A673 (cell line): Measurements from ENCODE around the gene OPN1SW. TPM values are rescaled to one million over a fixed set of nuclear protein-coding genes. Genes with fewer than 3 reads are reported as not detected.

Experiments
- BruUV-seq: library from RNA; stranded (reverse); fragments of 400-500 nt; replicated peaks from 2 replicates; lab custom pipeline; 2021; lab: Mats Ljungman, UMichigan
- CTCF ChIA-PET: fragments of 300-600 bp; sonication (Branson Sonifier 250); formaldehyde crosslinking; loops from one replicate; lab custom pipeline; 2022; ENCODE audit warnings: antibody characterized with exemption; lab: Charles Lee
- POLR2A ChIA-PET: fragments of 300-600 bp; sonication (Branson Sonifier 250); formaldehyde crosslinking; loops from one replicate; lab custom pipeline; 2022; ENCODE audit warnings: antibody characterized with exemption; ENCODE audit not compliant: low non-redundant PET; lab: Charles Lee
- DNase-seq: peaks from one replicate; pipeline ENCODE4 v3.0.0-alpha.2; 2015; ENCODE audit warnings: low spot score
- H3K27ac ChIP-seq: fragments of 200-600 bp; sonication (generic); 2 replicates; pipeline ENCODE4 v1.5.1; 2016; ENCODE audit warnings: mixed run types, low read depth, mild to moderate bottlenecking, mixed read lengths, antibody characterized with exemption, low read length; ENCODE audit not compliant: poor library complexity, severe bottlenecking
- H3K27me3 ChIP-seq: fragments of 200-600 bp; sonication (generic); replicated peaks from 2 replicates; pipeline ENCODE4 v1.6.1; 2017; ENCODE audit warnings: mixed run types, low read depth, mild to moderate bottlenecking, mixed read lengths, antibody characterized with exemption, low read length; ENCODE audit not compliant: insufficient read depth, poor library complexity
- H3K36me3 ChIP-seq: fragments of 200-600 bp; sonication (generic); 2 replicates; pipeline ENCODE4 v1.6.1; 2016; ENCODE audit warnings: mixed run types, mild to moderate bottlenecking, mixed read lengths, antibody characterized with exemption, low read length; ENCODE audit not compliant: insufficient read depth, poor library complexity, severe bottlenecking
- H3K4me1 ChIP-seq: fragments of 200-600 bp; sonication (generic); 2 replicates; pipeline ENCODE4 v1.6.1; 2017; ENCODE audit warnings: mixed run types, mild to moderate bottlenecking, mixed read lengths, antibody characterized with exemption, low read length; ENCODE audit not compliant: insufficient read depth, poor library complexity, severe bottlenecking
- H3K4me3 ChIP-seq: fragments of 200-600 bp; sonication (generic); 2 replicates; pipeline ENCODE4 v1.5.1; 2016; ENCODE audit warnings: low read depth, mixed run types, mild to moderate bottlenecking, mixed read lengths, low read length; ENCODE audit not compliant: poor library complexity, severe bottlenecking
- H3K9me3 ChIP-seq: fragments of 200-600 bp; sonication (generic); 2 replicates; pipeline ENCODE4 v1.6.1; 2016; ENCODE audit warnings: mixed run types, low read depth, mild to moderate bottlenecking, mixed read lengths, antibody characterized with exemption, low read length; ENCODE audit not compliant: poor library complexity, severe bottlenecking
- EZH2 ChIP-seq: fragments of 200-600 bp; sonication (generic); IDR thresholded peaks from 2 replicates; pipeline ENCODE4 v1.6.1; 2017; ENCODE audit warnings: borderline replicate concordance, low read depth, mild to moderate bottlenecking, mixed read lengths, antibody characterized with exemption, low read length; ENCODE audit not compliant: poor library complexity, severe bottlenecking
- intact Hi-C: fragments of 100-400 bp; cut with micrococcal nuclease; formaldehyde crosslinking; loops from one replicate; pipeline ENCODE4 v1.10.0; 2022; ENCODE audit not compliant: unreplicated experiment
- total RNA-seq: library from RNA; stranded (reverse); gene quantifications from 2 replicates; pipeline ENCODE4 v1.2.3, GENCODE V29; 2021
- TF ChIP-seq, protein P1 (sequence below): fragments of 300-800, 200-600 bp; sonication (generic); conservative IDR thresholded peaks from 2 replicates; pipeline ENCODE4 v1.5.1; 2017; ENCODE audit warnings: low read depth, mild to moderate bottlenecking, antibody characterized with exemption, low read length, moderate library complexity, mixed read lengths

OPN1SW gene
- total RNA-seq, 1 experiment from 2014 or later, result not detected

DNA sequence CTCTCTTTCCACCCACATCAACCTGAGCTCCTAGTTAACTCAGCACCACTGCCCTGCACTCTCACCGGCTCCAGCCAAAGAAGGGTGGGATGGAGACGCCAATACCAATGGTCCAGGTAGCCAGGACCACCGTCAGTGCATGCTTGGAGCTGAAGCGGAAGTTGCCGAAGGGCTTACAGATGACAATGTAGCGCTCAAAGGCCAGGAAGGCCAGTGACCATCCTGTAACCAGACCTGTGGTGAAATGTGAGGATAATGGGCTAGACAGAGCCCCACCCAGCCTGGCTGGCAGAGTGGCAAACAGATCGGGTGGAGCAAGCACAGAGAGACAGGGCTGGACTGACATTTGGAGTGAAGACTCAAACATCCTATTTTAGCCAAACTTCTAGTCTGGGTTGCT, 673 bp downstream of the OPN1SW start:
- POLR2A ChIA-PET, result no interaction called here
- BruUV-seq, result no TSS peak

DNA sequence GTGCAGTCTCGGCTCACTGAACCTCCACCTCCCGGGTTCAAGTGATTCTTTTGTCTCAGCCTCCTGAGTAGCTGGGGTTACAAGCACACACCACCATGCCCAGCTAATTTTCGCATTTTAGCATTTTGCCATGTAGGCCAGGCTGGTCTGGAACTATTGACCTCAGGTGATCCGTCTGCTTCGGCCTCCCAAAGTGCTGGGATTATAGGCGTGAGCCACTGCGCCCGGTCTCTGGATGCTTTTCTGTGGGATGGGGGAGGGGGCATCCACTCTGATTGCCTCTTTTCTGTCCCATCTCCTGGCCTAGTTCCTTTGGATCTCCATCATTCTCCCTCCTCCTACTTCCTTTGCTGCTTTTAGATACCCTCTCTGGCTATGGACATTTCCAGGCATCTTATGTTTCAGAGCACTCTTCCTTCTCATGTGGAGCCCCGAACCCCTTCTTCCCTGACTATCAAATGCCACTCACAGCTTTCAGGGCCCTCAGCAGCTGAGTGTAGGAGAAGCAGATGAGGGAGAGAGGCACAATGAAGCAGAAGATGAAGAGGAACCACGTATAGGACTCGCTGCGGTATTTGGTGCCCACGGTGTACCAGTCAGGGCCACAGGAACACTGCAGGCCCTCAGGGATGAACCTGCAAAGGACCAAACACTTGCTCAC, 1.4 kb downstream of the OPN1SW start:
- H3K27ac ChIP-seq, result no peak overlapping the region
- POLR2A ChIA-PET, result no interaction called here
- intact Hi-C loops, result no loop called here
- peaks cover 29% of the 10 kb centered on the region for H3K36me3 ChIP-seq
- DNase-seq, result no peak
- H3K4me3 ChIP-seq, result no peak overlapping the region
- H3K4me1 ChIP-seq, result no peaks in the 10 kb centered on the region
- H3K27me3 ChIP-seq, result no peaks in the 10 kb centered on the region
- CTCF ChIA-PET, result no interaction called here
- H3K9me3 ChIP-seq, result peaks cover 10% of the 10 kb centered on the region
- no peak for TF ChIP-seq EZH2
- TF ChIP-seq, protein P1, sequence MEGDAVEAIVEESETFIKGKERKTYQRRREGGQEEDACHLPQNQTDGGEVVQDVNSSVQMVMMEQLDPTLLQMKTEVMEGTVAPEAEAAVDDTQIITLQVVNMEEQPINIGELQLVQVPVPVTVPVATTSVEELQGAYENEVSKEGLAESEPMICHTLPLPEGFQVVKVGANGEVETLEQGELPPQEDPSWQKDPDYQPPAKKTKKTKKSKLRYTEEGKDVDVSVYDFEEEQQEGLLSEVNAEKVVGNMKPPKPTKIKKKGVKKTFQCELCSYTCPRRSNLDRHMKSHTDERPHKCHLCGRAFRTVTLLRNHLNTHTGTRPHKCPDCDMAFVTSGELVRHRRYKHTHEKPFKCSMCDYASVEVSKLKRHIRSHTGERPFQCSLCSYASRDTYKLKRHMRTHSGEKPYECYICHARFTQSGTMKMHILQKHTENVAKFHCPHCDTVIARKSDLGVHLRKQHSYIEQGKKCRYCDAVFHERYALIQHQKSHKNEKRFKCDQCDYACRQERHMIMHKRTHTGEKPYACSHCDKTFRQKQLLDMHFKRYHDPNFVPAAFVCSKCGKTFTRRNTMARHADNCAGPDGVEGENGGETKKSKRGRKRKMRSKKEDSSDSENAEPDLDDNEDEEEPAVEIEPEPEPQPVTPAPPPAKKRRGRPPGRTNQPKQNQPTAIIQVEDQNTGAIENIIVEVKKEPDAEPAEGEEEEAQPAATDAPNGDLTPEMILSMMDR, result no peak
- BruUV-seq, result no TSS peak

More for the DNA sequence above, 673 bp downstream of the OPN1SW start:
- no peak for DNase-seq
- no peak for TF ChIP-seq EZH2
- TF ChIP-seq, protein P1, result no peak
- intact Hi-C loops, result no loop called here
- peaks cover 21% of the 10 kb centered on the region for H3K36me3 ChIP-seq
- H3K9me3 ChIP-seq, result peaks cover 10% of the 10 kb centered on the region
- no peak overlapping the region for H3K4me3 ChIP-seq
- CTCF ChIA-PET, result no interaction called here
- H3K27me3 ChIP-seq, result no peaks in the 10 kb centered on the region
- no peaks in the 10 kb centered on the region for H3K4me1 ChIP-seq
- no peak overlapping the region for H3K27ac ChIP-seq

DNA sequence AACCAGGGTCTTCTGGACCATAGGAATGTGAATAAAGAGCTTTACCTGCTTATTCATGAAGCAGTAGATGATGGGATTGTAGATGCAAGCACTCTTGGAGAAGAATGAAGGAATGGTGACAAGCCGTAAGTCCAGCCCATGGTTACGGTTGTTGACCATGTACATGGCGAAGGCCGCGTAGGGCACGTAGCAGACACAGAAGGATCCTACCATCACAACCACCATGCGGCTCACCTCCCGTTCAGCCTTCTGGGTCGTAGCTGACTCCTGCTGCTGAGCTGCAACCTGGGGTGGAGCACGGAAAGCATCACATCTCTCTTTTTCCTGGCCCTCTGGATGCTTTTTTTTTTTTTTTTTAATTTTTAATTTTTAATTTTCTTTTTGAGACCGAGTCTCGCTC, 2.0 kb downstream of the OPN1SW start:
- ChIA-PET CTCF (no interaction called here), POLR2A (no interaction called here)
- no TSS peak for BruUV-seq
- no peaks in the 10 kb centered on the region for H3K27me3 ChIP-seq
- no peak for TF ChIP-seq EZH2
- TF ChIP-seq, protein P1, result no peak
- H3K4me1 ChIP-seq, result no peaks in the 10 kb centered on the region
- peaks cover 10% of the 10 kb centered on the region for H3K9me3 ChIP-seq
- peaks cover 35% of the 10 kb centered on the region for H3K36me3 ChIP-seq
- no peak overlapping the region for H3K27ac ChIP-seq
- intact Hi-C loops, result no loop called here
- H3K4me3 ChIP-seq, result no peak overlapping the region
- no peak for DNase-seq
